Right lobe of liver (tissue), 6 donors: ENCODE results near the gene ZNF652. TPM values are rescaled to one million over a fixed set of nuclear protein-coding genes. Genes with fewer than 3 reads are reported as not detected.

Experiments used
- ATAC-seq, 4 donors: fragments of 200-7000 bp; cut with Tn5 transposase; one replicate each; pipeline ENCODE4 v1.9.1; 2020; ENCODE audit warnings: mild to moderate bottlenecking in 4 of 4, moderate library complexity in 4 of 4
- DNase-seq, 3 donors: peaks; one replicate each; pipeline ENCODE4 v3.0.0-alpha.2; 2020
- H3K27ac ChIP-seq, 3 donors: fragments of 200-600 bp; one replicate each; pipeline ENCODE4 v1.8.0; 2022
- H3K27me3 ChIP-seq, 2 donors: fragments of 200-600 bp; one replicate each; pipeline ENCODE4 v1.8.0; 2022
- H3K36me3 ChIP-seq, 4 donors: fragments of 200-600 bp; sonication (generic) in 1 of 4; one replicate each; pipeline versions ENCODE4 v1.5.1 to v1.8.0; 2017 to 2022; ENCODE audit warnings: control low read depth in 1 of 4
- H3K4me1 ChIP-seq, 4 donors: fragments of 200-600 bp; sonication (generic) in 1 of 4; one replicate each; pipeline versions ENCODE4 v1.5.1 to v1.8.0; 2017 to 2022; ENCODE audit warnings: control low read depth in 1 of 4
- H3K4me3 ChIP-seq, 3 donors: fragments of 200-600 bp; one replicate each; pipeline ENCODE4 v1.8.0; 2022
- H3K9me3 ChIP-seq, 4 donors: fragments of 200-600 bp; sonication (generic) in 1 of 4; one replicate each; pipeline versions ENCODE4 v1.5.1 to v1.8.0; 2017 to 2022; ENCODE audit warnings: control low read depth in 1 of 4
- POLR2A ChIP-seq: fragments of 450-650 bp; IDR thresholded peaks from one replicate; pipeline ENCODE4 v1.6.1; 2017; ENCODE audit warnings: antibody characterized with exemption, mild to moderate bottlenecking
- WGBS: methylation state at CpG from one replicate; pipeline ENCODE4 v1.1.6; 2018; ENCODE audit warnings: low coverage, low lambda C conversion rate; ENCODE audit not compliant: insufficient coverage; ENCODE audit errors: missing lambda C conversion rate; 5-methylcytosine and 5-hydroxymethylcytosine counted together
- intact Hi-C, 2 donors: fragments of 100-400 bp; cut with DNase I; formaldehyde crosslinking; loops; one replicate each; pipeline versions ENCODE4 v1.11.2 to v1.14.1; 2022
- long read RNA-seq: library from polyadenylated mRNA; unstranded; transcript quantifications from one replicate; pipeline ENCODE4 v2.0.0, GENCODE V29; 2019
- total RNA-seq, 6 experiments: library from RNA; depleted of rRNA in 2 of 6; stranded (reverse); fragments of >200 nt in 2 of 6; fragmentation: NEBNext Ultra II Directional in 3 of 6; extraction: Animal tissue kit (Norgen Biotek cat#: 25700) in 3 of 6; gene quantifications; one replicate each; pipeline versions ENCODE4 v1.1.0 to v1.2.4, GENCODE V29; 2016 to 2023
- TF ChIP-seq, protein P1 (sequence below), 4 donors: fragments of 200-600 bp in 3 of 4; fragments of 450-650 bp in 1 of 4; IDR thresholded peaks; one replicate each; pipeline versions ENCODE4 v1.5.1 to v1.8.0; 2016 to 2022; ENCODE audit warnings: antibody characterized with exemption in 4 of 4, mild to moderate bottlenecking in 2 of 4
- donor health status: DM: no; HTN: yes; CAD: no.
- donor health status: DM: no; HTN: no; CAD: no.
- donor health status: DM: no; HTN: no; CAD: no.
- donor health status: DM: no; HTN: yes; CAD: no.
- donor health status: DM: no; HTN: yes; CAD: no.

The ZNF652 gene
- total RNA-seq: 10 to 100 TPM; 16.9 to 36.8 (median 24.3) TPM
- long read RNA-seq, partial matches to known transcripts: 0 of 1 reads
- long read RNA-seq, other reads (novel, unspliced or antisense): 1 of 1 reads

DNA sequence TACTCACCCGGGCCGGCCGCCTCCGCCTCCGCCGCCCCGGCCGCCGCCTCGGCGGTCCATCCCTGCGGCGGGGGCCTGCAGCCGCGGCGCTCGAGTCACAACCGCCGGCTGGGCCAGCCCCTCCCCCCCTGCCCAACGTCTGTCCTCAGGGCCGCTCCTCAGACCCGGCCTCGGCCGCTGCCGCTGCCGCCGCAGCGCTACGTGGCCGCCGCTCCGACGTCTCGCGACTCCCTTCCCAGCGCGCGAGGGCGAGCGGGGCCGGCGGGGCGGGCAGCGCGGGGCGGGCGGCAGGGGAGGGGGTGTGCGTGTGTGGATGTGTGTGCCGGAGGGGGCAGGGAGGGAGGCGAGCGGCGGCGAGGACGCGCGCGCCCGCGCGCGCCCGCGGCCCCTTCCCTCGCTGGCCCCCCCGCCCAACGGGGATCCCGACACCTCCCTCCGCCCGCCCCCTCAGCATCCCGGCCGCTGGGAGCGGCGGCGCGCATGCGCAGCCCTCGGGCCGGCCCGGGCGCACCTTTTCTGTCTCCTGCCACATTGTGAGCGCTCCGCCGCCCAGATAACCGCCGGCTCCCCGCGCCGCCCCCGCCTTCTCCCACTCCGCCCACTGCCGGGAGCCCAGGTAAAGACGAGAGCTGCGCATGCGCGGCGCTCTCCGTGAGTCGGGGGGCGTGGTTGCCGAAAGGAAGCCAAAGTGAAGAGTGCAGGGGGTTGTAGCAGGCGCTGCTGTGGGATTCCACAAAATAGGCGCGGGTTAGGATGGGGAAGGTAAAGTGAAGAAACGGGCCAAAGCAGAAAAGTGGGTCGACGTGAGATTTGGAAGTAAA lies at the start of gene ZNF652:
Gene ZNF652, minus strand, starts transcription at position 349 of the 821 bp plus-strand sequence. CDS start 44,525 bp downstream, outside the sequence.
- ATAC-seq: peak; percentile 83 to 94 (median 90)
- intact Hi-C loops: no loop called here
- Histone ChIP-seq H3K4me3 (peak within 1 kb of the TSS; percentile 85 to 97 (median 88)), H3K36me3 (no peaks in the 10 kb centered on the region), H3K27ac (peak within 1 kb of the TSS; percentile 89 to 92 (median 90)), H3K9me3 (no peaks in the 10 kb centered on the region), H3K4me1 (peaks cover 0 to 30% (median 15%) of the 10 kb centered on the region in 4 donors), H3K27me3 (no peaks in the 10 kb centered on the region)
- 1% methylated on average over 25 of the region's 106 CpGs for WGBS
- TF ChIP-seq, protein P1, sequence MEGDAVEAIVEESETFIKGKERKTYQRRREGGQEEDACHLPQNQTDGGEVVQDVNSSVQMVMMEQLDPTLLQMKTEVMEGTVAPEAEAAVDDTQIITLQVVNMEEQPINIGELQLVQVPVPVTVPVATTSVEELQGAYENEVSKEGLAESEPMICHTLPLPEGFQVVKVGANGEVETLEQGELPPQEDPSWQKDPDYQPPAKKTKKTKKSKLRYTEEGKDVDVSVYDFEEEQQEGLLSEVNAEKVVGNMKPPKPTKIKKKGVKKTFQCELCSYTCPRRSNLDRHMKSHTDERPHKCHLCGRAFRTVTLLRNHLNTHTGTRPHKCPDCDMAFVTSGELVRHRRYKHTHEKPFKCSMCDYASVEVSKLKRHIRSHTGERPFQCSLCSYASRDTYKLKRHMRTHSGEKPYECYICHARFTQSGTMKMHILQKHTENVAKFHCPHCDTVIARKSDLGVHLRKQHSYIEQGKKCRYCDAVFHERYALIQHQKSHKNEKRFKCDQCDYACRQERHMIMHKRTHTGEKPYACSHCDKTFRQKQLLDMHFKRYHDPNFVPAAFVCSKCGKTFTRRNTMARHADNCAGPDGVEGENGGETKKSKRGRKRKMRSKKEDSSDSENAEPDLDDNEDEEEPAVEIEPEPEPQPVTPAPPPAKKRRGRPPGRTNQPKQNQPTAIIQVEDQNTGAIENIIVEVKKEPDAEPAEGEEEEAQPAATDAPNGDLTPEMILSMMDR (IDR thresholded peaks at IDR 0.05): no peak
- peak; percentile 41 for TF ChIP-seq POLR2A
- peak; percentile 94 to 97 (median 97) for DNase-seq

DNA sequence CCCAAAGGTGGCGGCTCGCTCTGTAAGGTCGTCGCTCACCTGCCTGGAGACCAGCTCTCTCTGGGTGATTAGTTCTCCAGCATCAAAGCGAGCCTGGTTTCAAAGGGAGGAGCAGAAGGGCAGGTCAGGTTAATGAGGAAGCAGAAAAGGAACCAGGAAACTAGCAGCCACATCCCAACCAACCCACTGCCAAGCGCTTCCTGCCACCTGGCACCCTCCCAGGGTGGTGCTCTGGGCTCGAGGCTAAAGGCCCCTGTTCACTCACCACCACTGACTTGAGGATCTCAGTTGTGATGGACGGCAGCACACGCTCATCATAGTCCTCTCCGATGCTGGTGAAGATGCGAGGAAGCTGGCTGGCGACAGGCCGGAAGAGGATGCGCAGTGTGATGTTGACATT lies 47.0 kb upstream of the ZNF652 start:
- H3K27ac ChIP-seq: no peak overlapping the region
- ATAC-seq: no peak
- H3K4me3 ChIP-seq: no peak overlapping the region
- no peak for DNase-seq
- intact Hi-C loops: no loop called here
- TF ChIP-seq, protein P1 (IDR thresholded peaks at IDR 0.05): no peak
- no peak for TF ChIP-seq POLR2A
- peaks cover 0 to 7% (median 1%) of the 10 kb centered on the region in 4 donors for H3K4me1 ChIP-seq
- no peaks in the 10 kb centered on the region for H3K27me3 ChIP-seq
- H3K9me3 ChIP-seq: no peaks in the 10 kb centered on the region
- WGBS: 86% methylated on average over 6 of the region's 14 CpGs
- H3K36me3 ChIP-seq: peaks cover 0 to 84% (median 52%) of the 10 kb centered on the region in 4 donors

DNA sequence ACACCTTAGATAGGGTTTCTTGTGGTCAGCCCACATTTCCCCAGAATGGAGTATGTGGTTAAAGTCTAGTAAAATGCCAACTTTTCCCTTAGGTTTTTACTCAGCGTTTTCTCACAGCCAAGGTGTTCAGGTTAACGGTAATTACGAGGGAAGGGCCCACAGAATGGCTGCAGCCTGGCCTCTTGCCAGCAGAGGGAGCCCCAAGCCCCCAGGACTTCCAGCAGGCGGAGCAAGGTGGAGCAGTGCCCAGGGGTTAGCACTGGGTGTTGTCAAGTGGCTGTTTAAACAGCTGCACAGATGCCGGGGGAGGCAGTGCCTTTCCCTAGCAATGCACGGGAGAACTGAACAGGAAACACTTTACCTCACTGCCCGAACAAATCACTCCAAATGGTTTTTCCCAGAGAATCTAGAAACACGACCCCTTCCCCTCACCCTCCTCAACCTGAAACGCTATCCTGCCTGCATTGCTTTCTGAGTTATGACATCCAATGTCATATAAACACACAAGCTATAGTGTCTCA lies 46.0 kb upstream of the ZNF652 start:
- intact Hi-C loops: no loop called here

DNA sequence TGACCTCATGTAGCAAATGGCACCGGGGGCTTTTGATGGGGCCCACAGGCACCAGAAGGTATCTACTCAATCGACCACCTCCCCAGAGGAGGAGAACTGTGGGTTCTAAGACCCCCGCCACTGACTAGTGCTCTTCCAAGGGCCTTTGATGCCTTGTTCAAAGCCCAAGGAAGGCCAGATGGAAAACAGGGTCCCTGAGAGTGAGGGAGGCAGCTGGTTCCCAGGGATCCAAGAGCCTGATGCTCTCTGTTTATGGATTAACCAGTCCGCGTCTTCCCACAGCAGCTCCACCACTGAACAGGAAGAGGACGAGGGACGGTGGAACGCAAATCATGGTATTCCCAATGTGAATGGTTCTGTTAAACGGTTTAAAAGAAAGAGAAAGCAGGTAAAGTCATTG lies 45.0 kb upstream of the ZNF652 start:
- H3K27ac ChIP-seq: no peak overlapping the region
- intact Hi-C loops: no loop called here
- TF ChIP-seq, protein P1 (IDR thresholded peaks at IDR 0.05): no peak
- peaks cover 0 to 73% (median 45%) of the 10 kb centered on the region in 4 donors for H3K36me3 ChIP-seq
- no peak for ATAC-seq
- H3K4me1 ChIP-seq: no peaks in the 10 kb centered on the region
- H3K27me3 ChIP-seq: no peaks in the 10 kb centered on the region
- WGBS: 65% methylated on average over 3 of the region's 9 CpGs
- no peak for DNase-seq
- H3K4me3 ChIP-seq: no peak overlapping the region
- no peaks in the 10 kb centered on the region for H3K9me3 ChIP-seq

More for the DNA sequence above, 46.0 kb upstream of the ZNF652 start:
- peak; percentile 55 to 73 (median 72) for ATAC-seq
- Histone ChIP-seq H3K4me3 (no peak overlapping the region), H3K27ac (no peak overlapping the region), H3K9me3 (no peaks in the 10 kb centered on the region), H3K4me1 (no peaks in the 10 kb centered on the region), H3K36me3 (peaks cover 0 to 82% (median 52%) of the 10 kb centered on the region in 4 donors), H3K27me3 (no peaks in the 10 kb centered on the region)
- 48% methylated on average over 5 of the region's 9 CpGs for WGBS
- DNase-seq: peak; percentile 67 to 75 (median 69)
- TF ChIP-seq, protein P1 (IDR thresholded peaks at IDR 0.05): peak; percentile 44 to 69 (median 58)
- no peak for TF ChIP-seq POLR2A
